Activated CD4-positive, alpha-beta T cell treated with anti-CD3 and anti-CD28 coated beads, Interleukin-2, amount 50 U/mL, for 4 hours (primary cell): ENCODE results near the gene RHBDD1.

Experiments
- DNase-seq, 2 experiments: peaks; one replicate each; pipeline ENCODE4 v3.0.0-alpha.2; 2020

Gene RHBDD1

GRCh38 chr2:226847090-226847489, 11.2 kb downstream of the RHBDD1 start:
- no peak for DNase-seq

DNA sequence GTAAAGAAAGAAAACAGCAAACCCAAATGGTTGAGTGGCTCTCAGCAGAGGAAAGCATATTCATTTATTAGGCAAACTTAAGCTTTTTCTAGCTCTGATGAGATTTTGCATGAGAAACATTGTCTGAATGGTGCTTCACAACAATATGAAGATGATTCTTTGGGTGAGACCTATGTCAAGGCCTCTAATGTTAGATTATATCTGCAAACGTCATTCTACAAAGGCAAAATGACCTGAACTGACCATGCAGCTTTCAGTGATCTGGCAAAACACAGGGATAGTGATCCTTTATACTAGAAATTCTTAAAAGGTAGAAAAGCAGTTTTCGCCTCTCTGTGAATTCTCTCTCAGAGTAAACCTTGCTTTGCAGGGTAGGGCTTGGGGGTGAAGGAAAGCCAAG, 11.7 kb downstream of the RHBDD1 start:
- DNase-seq, result no peak

- DNase-seq, result no peak
These were observed 13.5 kb downstream of the RHBDD1 start for GRCh38 chr2:226849349-226849748.

GRCh38 chr2:226850024-226850423, 14.2 kb downstream of the RHBDD1 start:
- DNase-seq, result no peak

DNA sequence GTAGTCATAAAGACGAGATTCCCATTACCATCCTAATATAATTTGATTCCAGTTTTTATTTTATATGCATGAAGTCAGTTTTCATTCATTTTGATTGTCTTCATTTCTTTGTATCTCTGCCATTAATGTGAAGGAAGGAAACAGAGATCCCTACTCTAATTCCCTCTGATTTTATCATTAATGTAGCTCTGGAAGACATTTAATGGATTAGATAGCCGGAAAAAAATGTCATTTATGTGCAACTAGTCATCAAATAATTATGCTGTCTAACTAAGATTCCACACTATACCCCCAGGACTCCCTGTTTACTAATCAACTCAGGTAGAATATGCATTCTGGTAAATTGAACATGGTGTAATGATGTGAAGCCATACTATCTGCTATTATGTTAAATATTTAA, 19.9 kb downstream of the RHBDD1 start:
- DNase-seq, result no peak

DNA sequence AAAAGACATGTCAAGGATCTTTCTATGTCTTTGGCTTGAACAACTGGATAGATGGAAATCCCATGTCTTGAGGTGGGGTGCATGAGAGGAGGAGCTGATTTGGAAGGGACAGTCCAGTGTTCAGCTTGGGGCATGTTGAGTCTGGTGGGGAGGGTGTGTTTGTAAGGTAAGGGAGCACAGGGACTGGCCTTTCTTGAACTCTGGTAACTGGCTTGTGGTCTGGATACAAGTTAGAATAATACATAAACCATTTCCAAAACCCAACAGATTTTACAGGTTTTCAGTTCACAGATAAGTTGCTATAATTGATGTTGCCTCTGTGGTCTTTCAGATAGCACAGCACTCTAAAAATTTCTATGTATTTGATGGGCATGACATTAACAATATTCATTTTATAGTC, 24.2 kb downstream of the RHBDD1 start:
- DNase-seq, result no peak

- DNase-seq, result no peak
These were observed 26.8 kb downstream of the RHBDD1 start for GRCh38 chr2:226862623-226863022.

DNA sequence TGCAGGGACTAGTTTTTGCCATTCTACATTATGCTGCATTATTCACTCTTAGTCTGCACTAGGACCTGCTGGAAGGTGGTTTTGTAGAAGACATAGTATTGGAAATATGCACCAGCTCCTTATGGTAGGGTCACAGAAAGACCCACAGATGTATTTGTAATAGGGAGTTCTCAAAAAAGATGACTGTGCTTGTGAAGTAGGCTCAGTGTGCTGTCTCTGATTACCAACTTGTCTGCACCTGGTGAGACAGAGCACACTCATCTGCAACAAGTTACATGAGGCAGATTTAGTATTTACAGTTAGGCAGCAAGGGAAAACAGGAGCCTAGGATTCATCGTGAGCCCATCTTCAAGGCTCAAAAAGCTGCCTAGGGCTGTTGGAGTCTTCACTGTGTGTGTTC, 29.4 kb downstream of the RHBDD1 start:
- DNase-seq, result no peak

GRCh38 chr2:226865710-226866109, 29.9 kb downstream of the RHBDD1 start:
- DNase-seq, result no peak

DNA sequence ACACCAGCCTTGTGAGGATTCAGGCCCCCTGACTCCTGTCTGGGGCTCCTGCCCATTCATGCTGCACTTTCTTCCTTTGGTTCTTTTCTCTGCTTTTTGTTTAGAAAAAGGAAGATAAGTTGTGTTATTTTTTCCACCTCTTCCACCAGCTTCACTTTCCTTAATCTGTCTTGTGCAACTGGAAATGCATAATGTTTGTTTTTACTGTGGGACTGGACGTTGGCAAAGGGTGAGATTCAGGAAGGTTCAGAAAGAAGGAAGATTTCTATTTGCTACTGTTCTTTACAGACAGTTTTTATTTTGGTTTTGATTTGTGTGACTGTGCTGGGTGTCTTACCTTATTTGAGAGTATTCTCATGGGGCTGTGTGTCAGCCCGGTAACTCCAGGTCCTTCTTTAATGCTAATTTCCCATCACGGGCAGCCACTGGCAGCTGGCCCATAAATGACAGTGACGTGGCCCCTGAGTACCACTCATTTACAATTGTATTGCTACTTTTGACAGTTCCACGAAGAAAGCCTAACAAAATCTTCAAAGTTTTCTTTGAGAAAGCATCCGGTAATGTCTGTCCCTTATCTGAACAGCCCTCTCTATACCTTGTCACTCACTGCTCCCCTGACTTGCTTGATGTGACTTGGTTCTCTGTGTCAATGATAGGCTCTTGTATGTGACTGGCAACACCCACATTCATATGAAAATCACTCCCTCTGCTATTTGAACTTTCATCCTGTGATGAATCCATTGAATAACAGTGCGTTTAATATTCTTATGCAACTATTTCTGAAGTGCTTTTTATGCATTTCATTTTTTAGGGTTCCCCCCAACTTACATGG, 32.7 kb downstream of the RHBDD1 start:
- no peak for DNase-seq

- no peak for DNase-seq
These were observed 33.5 kb downstream of the RHBDD1 start for GRCh38 chr2:226869371-226869770.

- DNase-seq, result no peak
These were observed 37.3 kb downstream of the RHBDD1 start for GRCh38 chr2:226873051-226873620.

- peak in 1 of 2 experiments; percentile 2 for DNase-seq
These were observed 38.0 kb downstream of the RHBDD1 start for GRCh38 chr2:226873826-226874225.

GRCh38 chr2:226874749-226875148, 38.9 kb downstream of the RHBDD1 start:
- DNase-seq, result no peak

DNA sequence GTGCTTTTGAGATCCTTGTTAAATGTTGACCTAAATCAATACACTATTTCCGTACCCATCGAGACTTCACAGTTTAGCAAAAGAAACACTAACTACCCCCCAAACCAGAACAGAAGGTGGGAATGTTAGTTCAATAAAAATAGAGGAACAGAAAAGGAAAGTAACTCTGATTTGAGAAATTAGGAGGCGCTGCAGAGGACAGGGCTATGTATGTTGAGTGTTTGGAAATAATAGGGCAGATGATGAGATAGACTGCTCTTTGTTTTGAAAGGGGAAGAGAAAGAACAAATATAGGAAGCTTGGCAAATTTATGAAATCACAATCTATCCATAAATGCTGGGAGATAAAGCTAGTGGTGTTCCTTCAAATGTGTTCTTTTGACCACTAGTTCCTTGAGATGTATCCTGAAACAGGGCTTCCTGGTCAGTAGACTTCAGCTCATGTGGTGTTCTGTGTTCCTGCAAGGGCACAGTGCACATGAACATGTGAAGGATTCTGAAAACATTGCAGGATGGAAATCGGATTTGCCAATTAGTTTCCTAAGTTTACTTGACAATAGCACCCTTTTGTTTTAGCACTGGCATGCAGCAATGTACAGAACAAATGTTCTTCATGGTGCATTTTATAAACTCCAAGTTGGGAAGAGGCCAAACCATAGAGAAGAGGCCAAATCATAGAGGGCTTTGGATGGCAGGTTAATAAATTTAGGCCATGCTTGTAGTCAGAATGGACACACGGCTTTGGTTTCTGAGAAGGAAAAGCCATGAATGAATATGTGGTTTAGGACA, 39.8 kb downstream of the RHBDD1 start:
- DNase-seq, result no peak

DNA sequence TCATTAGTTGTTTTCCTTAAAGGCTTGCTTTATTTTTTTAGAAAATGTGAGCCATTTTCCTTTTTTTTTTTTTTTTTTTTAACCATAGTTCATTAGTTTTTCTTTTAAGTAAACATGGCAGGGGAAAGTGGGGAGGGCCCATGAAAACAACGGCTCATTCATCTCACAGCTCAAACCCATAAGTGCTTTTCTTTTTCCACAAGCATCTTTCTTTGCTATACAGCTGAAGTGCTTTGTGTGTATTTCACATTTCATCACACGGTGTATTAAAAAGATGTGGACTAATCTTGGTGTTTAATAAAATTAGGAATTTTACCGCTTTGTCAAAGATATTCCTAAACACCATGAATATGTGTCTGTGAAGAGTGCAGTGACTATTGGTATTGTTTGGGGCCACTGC, 41.6 kb downstream of the RHBDD1 start:
- DNase-seq, result no peak

GRCh38 chr2:226881287-226881686, 45.4 kb downstream of the RHBDD1 start:
- DNase-seq, result no peak

- DNase-seq, result no peak
These were observed 46.8 kb downstream of the RHBDD1 start for GRCh38 chr2:226882606-226883005.

- DNase-seq, result no peak
These were observed 47.5 kb downstream of the RHBDD1 start for GRCh38 chr2:226883296-226883795.

GRCh38 chr2:226884166-226884565, 48.3 kb downstream of the RHBDD1 start:
- no peak for DNase-seq

GRCh38 chr2:226885769-226886435, 50.0 kb downstream of the RHBDD1 start:
- no peak for DNase-seq

- DNase-seq, result no peak
These were observed 52.1 kb downstream of the RHBDD1 start for GRCh38 chr2:226887940-226888339.

- no peak for DNase-seq
These were observed 52.6 kb downstream of the RHBDD1 start for GRCh38 chr2:226888378-226888965.
